HUES6 (cell line): ENCODE data around the gene MYH15.

ENCODE experiments used
- H3K27ac ChIP-seq: 2 replicates; pipeline ENCODE4 v1.7.0; 2013; ENCODE audit warnings: low read depth, mild to moderate bottlenecking, low read length, inconsistent platforms
- H3K27me3 ChIP-seq: 2 replicates; pipeline ENCODE4 v1.6.1; 2013; ENCODE audit warnings: low read length; ENCODE audit not compliant: control insufficient read depth, insufficient read depth
- H3K36me3 ChIP-seq: 2 replicates; pipeline ENCODE4 v1.6.1; 2013; ENCODE audit warnings: low read length; ENCODE audit not compliant: control insufficient read depth, insufficient read depth
- H3K4me1 ChIP-seq: 2 replicates; pipeline ENCODE4 v1.6.1; 2013; ENCODE audit warnings: low read length; ENCODE audit not compliant: control insufficient read depth, insufficient read depth
- H3K4me3 ChIP-seq: 2 replicates; pipeline ENCODE4 v1.5.1; 2013; ENCODE audit warnings: low read depth, low read length
- H3K9ac ChIP-seq: one replicate; pipeline ENCODE4 v1.6.1; 2013; ENCODE audit warnings: mild to moderate bottlenecking, low read length
- H3K9me3 ChIP-seq: 2 replicates; pipeline ENCODE4 v1.6.1; 2013; ENCODE audit warnings: low read depth, low read length; ENCODE audit not compliant: control insufficient read depth, insufficient read depth

MYH15 gene

DNA sequence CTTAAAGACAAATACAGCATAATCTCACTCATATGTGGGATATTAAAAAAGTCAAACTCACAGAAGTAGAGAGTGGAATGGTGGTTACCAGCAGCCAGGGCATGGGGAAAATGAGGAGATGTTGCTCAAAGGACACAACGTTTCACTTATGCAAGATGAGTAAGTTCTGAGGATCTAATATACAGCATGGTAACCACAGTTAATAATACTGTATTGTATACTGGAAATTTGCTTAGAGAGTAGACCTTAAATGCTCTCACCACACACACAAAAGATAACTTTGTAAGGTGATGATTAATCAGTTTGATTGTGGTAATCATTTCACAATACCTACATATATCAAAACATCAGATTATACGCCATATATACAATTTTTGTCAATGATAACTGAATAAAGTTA lies 60.0 kb downstream of the MYH15 start:
- H3K9ac ChIP-seq = no peak overlapping the region
- H3K4me1 ChIP-seq = no peaks in the 10 kb centered on the region
- no peaks in the 10 kb centered on the region for H3K27me3 ChIP-seq
- H3K36me3 ChIP-seq = no peaks in the 10 kb centered on the region
- H3K9me3 ChIP-seq = peaks cover 23% of the 10 kb centered on the region
- H3K4me3 ChIP-seq = no peak overlapping the region
- H3K27ac ChIP-seq = no peak overlapping the region

DNA sequence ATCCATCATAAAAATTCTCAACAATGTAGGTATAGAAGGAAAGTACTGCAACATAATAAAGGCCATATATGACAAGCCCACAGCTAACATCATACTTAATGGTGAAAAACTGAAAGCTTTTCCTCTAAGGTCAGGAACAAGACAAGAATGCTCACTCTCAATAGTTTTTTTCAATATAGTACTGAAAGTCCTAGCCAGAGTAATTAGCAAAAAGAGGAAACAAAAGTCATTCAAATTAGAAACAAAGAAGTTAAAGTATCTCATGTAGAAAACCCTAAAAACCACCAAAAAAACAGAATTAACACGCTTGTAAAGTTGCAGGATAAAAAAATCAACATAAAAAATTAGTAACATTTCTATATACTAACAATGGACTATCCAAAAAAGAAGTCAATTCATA lies 61.8 kb downstream of the MYH15 start:
- no peak overlapping the region for H3K9ac ChIP-seq
- no peaks in the 10 kb centered on the region for H3K4me1 ChIP-seq
- H3K27ac ChIP-seq = no peak overlapping the region
- no peak overlapping the region for H3K4me3 ChIP-seq
- H3K27me3 ChIP-seq = no peaks in the 10 kb centered on the region
- H3K9me3 ChIP-seq = peaks cover 23% of the 10 kb centered on the region
- no peaks in the 10 kb centered on the region for H3K36me3 ChIP-seq

DNA sequence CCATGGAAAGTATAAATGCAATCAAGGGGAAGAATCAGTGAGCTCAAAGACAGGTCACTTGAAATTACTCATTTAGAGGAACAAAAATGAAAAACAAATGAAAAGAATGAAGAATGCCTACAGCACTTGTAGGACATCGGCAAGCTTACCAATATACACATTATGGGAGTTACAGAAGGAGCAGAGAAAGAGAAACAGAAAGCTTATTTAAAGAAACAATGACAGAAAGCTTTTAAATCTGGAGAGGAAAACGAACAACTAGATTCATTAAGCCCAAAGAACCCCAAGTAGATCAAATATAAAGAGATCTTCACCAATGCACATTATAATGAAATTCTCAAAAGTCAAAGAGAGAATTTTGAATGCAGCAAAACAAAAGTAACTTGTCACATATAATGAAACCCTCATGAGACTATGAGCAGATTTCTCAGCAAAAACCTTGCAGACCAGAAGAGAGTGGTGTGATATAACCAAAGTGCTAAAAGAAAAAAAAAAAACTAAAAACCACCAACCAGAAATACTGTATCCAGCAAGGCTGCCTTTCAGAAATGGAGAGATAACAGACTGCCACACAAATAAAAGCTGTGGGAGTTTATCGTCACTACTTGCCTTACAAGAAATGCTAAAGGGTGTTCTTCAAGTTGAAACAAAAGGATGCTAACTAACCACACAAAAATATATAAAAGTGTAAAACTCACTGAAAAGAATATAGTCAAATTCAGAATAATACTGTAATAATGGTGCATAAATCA lies 63.1 kb downstream of the MYH15 start:
- Histone ChIP-seq H3K9me3 (peaks cover 23% of the 10 kb centered on the region), H3K36me3 (no peaks in the 10 kb centered on the region), H3K27ac (no peak overlapping the region)

DNA sequence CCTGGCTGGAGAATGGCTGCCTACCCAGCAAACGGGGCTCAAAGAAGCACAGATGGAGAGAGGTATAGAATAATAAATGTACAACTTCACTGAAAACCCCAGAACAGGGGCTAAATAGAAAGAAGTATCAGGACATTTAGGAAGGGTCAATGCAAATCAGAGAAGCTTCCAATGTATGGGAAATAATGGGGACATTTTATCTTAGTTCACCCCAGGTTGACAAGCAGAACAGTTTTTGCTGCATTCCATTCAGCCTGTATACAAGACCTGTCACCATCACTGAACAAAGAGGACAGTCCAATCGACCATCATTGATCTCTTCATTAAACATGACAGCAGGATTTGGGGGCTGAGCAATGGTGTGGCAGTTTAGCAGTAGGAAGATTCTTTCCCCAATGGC lies 68.1 kb downstream of the MYH15 start:
- Histone ChIP-seq H3K36me3 (no peaks in the 10 kb centered on the region), H3K9ac (no peak overlapping the region), H3K27ac (no peak overlapping the region), H3K4me3 (no peak overlapping the region), H3K27me3 (no peaks in the 10 kb centered on the region), H3K9me3 (peaks cover 12% of the 10 kb centered on the region), H3K4me1 (peaks cover 13% of the 10 kb centered on the region)

More for the DNA sequence above, 63.1 kb downstream of the MYH15 start:
- no peaks in the 10 kb centered on the region for H3K27me3 ChIP-seq
- H3K4me1 ChIP-seq = no peaks in the 10 kb centered on the region
- H3K4me3 ChIP-seq = no peak overlapping the region
- no peak overlapping the region for H3K9ac ChIP-seq

DNA sequence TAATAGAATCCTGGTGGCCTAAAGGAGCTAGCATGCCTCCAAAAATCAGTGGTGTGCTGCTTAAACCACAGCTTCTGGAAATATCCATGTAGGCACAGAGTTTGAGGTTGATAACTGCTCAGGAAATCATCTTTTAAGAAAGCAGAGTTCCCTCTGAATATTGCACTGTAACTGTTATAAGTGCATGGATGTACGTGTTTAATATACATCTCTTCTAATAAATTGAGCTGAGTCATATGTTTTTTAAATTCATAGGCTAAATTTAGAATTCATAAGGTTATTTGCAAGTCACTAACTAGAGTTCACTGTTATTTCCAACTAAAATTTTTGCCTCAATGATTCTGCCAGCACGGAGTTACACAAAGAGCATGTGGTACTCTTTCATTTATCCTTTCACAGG lies 68.9 kb downstream of the MYH15 start:
- H3K9me3 ChIP-seq = peaks cover 7% of the 10 kb centered on the region
- no peak overlapping the region for H3K9ac ChIP-seq
- H3K27me3 ChIP-seq = no peaks in the 10 kb centered on the region
- H3K27ac ChIP-seq = no peak overlapping the region
- no peak overlapping the region for H3K4me3 ChIP-seq
- no peaks in the 10 kb centered on the region for H3K36me3 ChIP-seq
- H3K4me1 ChIP-seq = peaks cover 13% of the 10 kb centered on the region

DNA sequence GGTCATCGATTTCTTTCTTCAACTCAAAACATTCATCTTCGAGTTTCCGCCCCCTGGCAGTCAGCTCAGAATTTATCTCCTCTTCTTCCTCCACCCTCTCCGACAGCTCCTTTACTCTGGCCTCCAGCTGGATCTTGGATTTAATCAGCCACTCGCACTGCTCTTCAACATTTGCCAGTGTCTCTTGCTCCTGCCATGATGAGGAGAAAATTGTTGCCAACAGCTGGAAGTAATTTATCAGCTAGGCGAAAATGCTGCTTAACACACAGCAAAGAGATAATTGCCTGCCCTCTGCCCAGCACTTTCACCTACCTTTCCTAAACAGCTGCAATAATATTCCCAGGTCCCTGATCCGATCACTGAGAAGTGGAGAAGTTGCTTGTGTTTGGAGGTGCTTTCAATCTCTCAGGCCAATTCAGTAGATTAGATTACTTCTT lies 69.3 kb downstream of the MYH15 start:
- Histone ChIP-seq H3K9me3 (peaks cover 3% of the 10 kb centered on the region), H3K4me3 (no peak overlapping the region), H3K27ac (no peak overlapping the region), H3K9ac (no peak overlapping the region), H3K27me3 (no peaks in the 10 kb centered on the region), H3K36me3 (no peaks in the 10 kb centered on the region), H3K4me1 (peaks cover 13% of the 10 kb centered on the region)

DNA sequence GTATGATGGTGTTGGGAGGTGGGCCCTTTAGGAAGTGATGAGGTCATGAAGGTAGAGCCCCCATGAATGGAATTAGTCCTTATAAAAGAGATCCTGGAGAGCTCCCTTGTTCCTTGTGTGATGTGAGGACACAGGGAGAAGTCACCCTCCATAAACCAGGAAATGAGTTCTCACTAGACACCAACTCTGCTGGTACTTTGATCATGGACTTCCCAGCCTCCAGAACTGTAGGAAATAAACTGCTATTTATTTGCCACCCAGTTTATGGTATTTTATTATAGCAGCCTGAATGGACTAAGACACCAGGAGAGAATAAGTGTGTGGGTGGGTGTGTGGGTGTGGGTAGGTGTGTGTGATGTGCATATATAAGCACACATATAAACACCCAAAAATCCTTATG lies 71.9 kb downstream of the MYH15 start:
- peaks cover 13% of the 10 kb centered on the region for H3K4me1 ChIP-seq
- H3K9me3 ChIP-seq = peaks cover 3% of the 10 kb centered on the region; the same call in 1 of the 2 replicates
- no peak overlapping the region for H3K9ac ChIP-seq
- H3K4me3 ChIP-seq = no peak overlapping the region
- H3K36me3 ChIP-seq = no peaks in the 10 kb centered on the region
- H3K27ac ChIP-seq = no peak overlapping the region
- H3K27me3 ChIP-seq = no peaks in the 10 kb centered on the region

DNA sequence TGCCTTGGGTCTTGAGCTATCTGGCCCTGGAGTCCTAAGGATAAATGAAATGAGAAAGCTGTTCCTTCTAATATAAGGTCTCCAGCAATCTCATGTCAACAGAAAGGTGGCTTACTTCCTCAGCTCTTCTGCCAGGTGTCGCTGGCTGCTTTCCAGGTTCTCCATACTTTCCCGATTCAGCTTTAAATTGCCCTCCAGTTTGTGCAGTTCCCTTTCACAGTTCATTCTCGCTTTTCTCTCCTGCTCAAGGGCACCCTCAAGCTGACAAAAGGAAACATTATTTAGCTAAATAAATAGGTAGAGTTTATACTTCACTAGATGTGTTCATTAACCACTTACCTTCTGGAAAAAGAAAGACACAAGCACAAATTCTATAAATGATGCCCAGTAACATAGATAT lies 73.0 kb downstream of the MYH15 start:
- H3K9me3 ChIP-seq = peaks cover 12% of the 10 kb centered on the region
- H3K9ac ChIP-seq = no peak overlapping the region
- H3K4me1 ChIP-seq = peaks cover 13% of the 10 kb centered on the region
- no peak overlapping the region for H3K4me3 ChIP-seq
- no peaks in the 10 kb centered on the region for H3K36me3 ChIP-seq
- no peak overlapping the region for H3K27ac ChIP-seq
- no peaks in the 10 kb centered on the region for H3K27me3 ChIP-seq

DNA sequence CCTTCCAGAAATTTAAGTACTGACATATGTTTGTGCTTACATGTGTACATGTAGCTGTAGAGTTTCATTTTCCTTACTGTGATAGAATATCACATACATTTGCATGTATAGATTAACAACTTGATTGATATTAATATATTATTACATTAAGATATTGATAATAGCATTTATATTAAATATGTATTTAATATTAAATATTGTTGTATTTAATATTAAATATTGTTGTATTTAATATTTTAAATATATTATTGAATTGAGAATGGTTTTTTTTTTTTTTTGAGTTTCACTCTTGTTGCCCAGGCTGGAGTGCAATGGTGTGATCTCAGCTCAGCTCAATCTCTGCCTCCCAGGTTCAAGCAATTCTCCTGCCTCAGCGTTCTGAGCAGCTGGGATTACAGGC lies 76.5 kb downstream of the MYH15 start:
- Histone ChIP-seq H3K9ac (no peak overlapping the region), H3K36me3 (no peaks in the 10 kb centered on the region), H3K4me3 (no peak overlapping the region), H3K27me3 (no peaks in the 10 kb centered on the region), H3K9me3 (peaks cover 20% of the 10 kb centered on the region), H3K4me1 (no peaks in the 10 kb centered on the region), H3K27ac (no peak overlapping the region)

DNA sequence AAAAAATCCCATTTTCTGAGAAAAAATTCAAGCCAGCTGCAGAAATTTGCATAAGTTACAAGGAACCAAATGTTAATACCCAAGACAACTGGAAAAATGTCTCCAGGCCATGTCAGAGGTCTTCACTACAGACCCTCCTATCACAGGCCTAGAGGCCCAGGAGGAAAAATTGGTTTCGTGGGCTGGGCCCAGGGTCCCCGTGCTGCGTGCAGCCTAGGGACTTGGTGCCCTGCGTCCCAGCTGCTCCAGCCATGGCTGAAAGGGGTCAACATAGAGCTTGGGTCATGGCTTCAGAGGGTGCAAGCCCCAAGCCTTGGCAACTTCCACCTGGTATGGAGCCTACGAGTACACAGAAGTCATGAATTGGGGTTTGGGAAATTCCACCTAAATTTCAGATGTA lies 78.0 kb downstream of the MYH15 start:
- Histone ChIP-seq H3K27me3 (no peaks in the 10 kb centered on the region), H3K4me1 (no peaks in the 10 kb centered on the region), H3K36me3 (no peaks in the 10 kb centered on the region), H3K27ac (no peak overlapping the region), H3K9me3 (peaks cover 20% of the 10 kb centered on the region), H3K9ac (no peak overlapping the region), H3K4me3 (no peak overlapping the region)

DNA sequence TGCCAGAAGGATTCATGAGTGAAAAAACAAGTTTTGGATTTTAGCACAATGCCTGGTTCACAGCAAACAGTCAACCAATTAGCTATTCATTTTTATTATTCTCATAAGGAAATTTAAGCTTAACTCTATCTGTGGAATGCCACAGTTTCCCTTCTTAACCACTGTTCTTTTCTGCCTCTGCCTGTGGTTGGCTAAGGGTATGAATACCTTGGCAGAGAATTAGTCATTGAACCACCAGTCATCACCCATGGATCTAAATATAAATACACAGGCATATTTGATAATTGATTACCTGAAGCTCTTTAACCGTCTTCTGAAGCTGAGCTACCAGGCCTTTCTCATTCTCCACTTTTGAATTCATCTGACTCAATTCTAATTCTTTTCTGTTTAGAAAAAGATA lies 79.9 kb downstream of the MYH15 start:
- H3K4me3 ChIP-seq = no peak overlapping the region
- H3K27ac ChIP-seq = no peak overlapping the region
- no peaks in the 10 kb centered on the region for H3K36me3 ChIP-seq
- no peaks in the 10 kb centered on the region for H3K27me3 ChIP-seq
- no peak overlapping the region for H3K9ac ChIP-seq
- H3K9me3 ChIP-seq = peaks cover 20% of the 10 kb centered on the region
- no peaks in the 10 kb centered on the region for H3K4me1 ChIP-seq
